Activated CD4-positive, alpha-beta memory T cell treated with anti-CD3 and anti-CD28 coated beads, Interleukin-2, amount 10 ng/mL, durations not matched to agents 7 days and 5 days (primary cell): ENCODE results near the gene CAMSAP2. TPM values are rescaled to one million over a fixed set of nuclear protein-coding genes. Genes with fewer than 3 reads are reported as not detected.
"Not testable (repeated sequence)": the region's sequence is repeated elsewhere in the genome, so short reads cannot be mapped to it uniquely, and the experiment has no call there.

Experiments used
- CTCF ChIA-PET: fragments of 350-600 bp; sonication (Branson Sonifier 250); formaldehyde crosslinking; loops from one replicate; lab custom pipeline; 2021; ENCODE audit warnings: antibody characterized with exemption, inconsistent platforms; lab: Charles Lee
- POLR2A ChIA-PET: fragments of 350-600 bp; sonication (Branson Sonifier 250); formaldehyde crosslinking; loops from one replicate; lab custom pipeline; 2021; ENCODE audit warnings: antibody characterized with exemption; lab: Charles Lee
- DNase-seq: peaks from one replicate; pipeline ENCODE4 v3.0.0-alpha.2; 2020
- H3K27ac Mint-ChIP-seq: one replicate; pipeline ENCODE4 v1.8.0; 2021; ENCODE audit warnings: mild to moderate bottlenecking, mixed read lengths
- H3K27me3 Mint-ChIP-seq: one replicate; pipeline ENCODE4 v1.8.0; 2021; ENCODE audit warnings: mixed read lengths
- H3K36me3 Mint-ChIP-seq: one replicate; pipeline ENCODE4 v1.8.0; 2021; ENCODE audit warnings: low read depth, mixed read lengths
- H3K4me1 Mint-ChIP-seq: one replicate; pipeline ENCODE4 v1.8.0; 2021; ENCODE audit warnings: mixed read lengths
- H3K4me3 Mint-ChIP-seq: one replicate; pipeline ENCODE4 v1.8.0; 2021; ENCODE audit warnings: mild to moderate bottlenecking, mixed read lengths
- H3K9me3 Mint-ChIP-seq: one replicate; pipeline ENCODE4 v1.8.0; 2021; ENCODE audit warnings: mixed read lengths
- total RNA-seq, 2 experiments: library from RNA; stranded (reverse); gene quantifications; one replicate each; pipeline ENCODE4 v1.2.3, GENCODE V29; 2021

CAMSAP2 gene
- total RNA-seq, 2 experiments from 2014 or later: 0.65 to 0.78 TPM

DNA sequence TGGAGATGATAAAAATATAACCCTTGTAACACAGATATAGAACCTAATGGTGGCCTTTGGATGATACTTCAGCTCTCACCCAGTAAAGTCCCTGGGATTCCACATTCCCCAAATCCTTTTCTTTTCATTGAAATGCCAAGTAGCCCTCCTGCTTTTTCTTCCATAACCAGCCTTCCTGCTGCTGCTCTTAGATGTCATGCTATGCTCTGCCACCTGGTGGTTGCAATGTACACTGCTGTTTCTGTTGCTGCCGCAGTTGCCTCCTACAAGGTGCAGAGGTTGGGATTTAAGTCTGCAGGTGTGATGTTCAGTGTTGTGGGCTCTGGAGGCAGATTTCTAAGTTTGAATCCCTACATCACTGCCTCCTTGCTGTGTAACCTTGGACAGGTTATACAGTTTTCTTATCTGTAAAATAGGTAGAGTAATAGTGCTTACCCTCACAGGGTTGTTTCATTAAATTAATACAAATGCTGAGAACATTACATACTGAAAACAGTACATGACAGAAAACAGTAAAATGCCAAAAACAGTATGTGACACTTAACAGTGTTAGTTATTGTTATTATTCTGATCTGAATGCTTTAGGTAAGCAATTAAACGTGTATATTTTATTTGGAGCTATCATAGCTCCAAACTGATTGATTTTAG is 64.3 kb downstream of the CAMSAP2 start:
- H3K27me3 Mint-ChIP-seq: peaks cover 21% of the 10 kb centered on the region
- H3K9me3 Mint-ChIP-seq: no peaks in the 10 kb centered on the region
- H3K4me1 Mint-ChIP-seq: no peaks in the 10 kb centered on the region
- no peak overlapping the region for H3K4me3 Mint-ChIP-seq
- POLR2A ChIA-PET: interaction anchor here (0.6 to 0.7 kb wide), 2 partner anchors 181 to 368 kb away, joined by 3 to 4 read pairs; no protein-coding TSS in a partner anchor
- CTCF ChIA-PET: interaction anchor here (0.8 to 4.8 kb wide), 13 partner anchors 9 to 316 kb away, joined by 3 to 109 read pairs (median 3); partner anchors contain the start of genes DDX59 and KIF14
- peak; percentile 75 for DNase-seq
- H3K27ac Mint-ChIP-seq: no peak overlapping the region
- H3K36me3 Mint-ChIP-seq: no peaks in the 10 kb centered on the region

DNA sequence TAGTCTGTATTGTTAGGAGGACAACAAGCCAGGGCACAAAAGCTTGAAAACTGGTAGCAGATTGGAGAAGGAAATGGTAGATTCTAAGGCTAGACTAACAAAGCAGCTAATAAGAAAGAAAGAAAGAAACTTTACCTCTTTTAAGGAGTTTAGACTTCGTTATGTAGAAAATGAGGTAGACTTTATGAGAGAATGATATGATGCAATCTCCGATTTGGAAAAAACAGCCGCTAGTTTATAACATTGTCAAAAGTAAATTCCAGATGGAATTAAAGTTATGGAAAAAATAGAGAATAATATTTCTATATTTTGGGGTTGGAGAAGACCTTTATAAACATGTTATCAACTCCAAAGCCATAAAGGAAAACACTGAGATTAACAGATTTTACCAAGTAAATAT is 67.0 kb downstream of the CAMSAP2 start:
- no peak for DNase-seq
- Mint-ChIP-seq H3K36me3 (no peaks in the 10 kb centered on the region), H3K27ac (no peak overlapping the region), H3K9me3 (no peaks in the 10 kb centered on the region), H3K4me3 (no peak overlapping the region), H3K4me1 (no peaks in the 10 kb centered on the region), H3K27me3 (peaks cover 13% of the 10 kb centered on the region)
- CTCF ChIA-PET: interaction anchor here (0.6 to 4.4 kb wide), 3 partner anchors 184 to 1163 kb away, joined by 3 to 45 read pairs (median 3); no protein-coding TSS in a partner anchor
- POLR2A ChIA-PET: no interaction called here

DNA sequence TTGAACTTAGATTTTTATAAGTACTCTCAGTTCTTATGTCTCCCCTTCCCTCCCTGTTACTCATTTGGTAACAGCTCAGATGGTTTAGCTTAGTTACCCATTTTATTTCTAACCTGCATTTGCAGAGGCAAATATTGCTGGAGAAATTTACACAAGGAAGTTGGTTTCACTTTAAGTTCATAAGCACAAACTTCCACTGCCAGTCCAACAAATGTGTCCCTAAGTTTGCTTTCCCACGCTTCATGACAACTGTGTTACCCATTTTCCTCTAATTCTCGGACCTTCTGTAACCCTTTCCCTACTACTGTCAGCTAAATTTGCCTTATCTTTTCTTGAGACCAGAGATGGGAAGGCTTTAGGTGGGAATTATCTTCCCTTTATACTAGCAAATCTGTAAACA is 70.2 kb downstream of the CAMSAP2 start:
- ChIA-PET POLR2A (no interaction called here), CTCF (interaction anchor here (4.4 kb wide), 1 partner anchor 187 kb away, joined by 45 read pairs; no protein-coding TSS in a partner anchor)
- H3K9me3 Mint-ChIP-seq: no peaks in the 10 kb centered on the region
- H3K27me3 Mint-ChIP-seq: peaks cover 13% of the 10 kb centered on the region
- no peak overlapping the region for H3K4me3 Mint-ChIP-seq
- DNase-seq: no peak
- H3K4me1 Mint-ChIP-seq: no peaks in the 10 kb centered on the region
- no peaks in the 10 kb centered on the region for H3K36me3 Mint-ChIP-seq
- H3K27ac Mint-ChIP-seq: no peak overlapping the region

DNA sequence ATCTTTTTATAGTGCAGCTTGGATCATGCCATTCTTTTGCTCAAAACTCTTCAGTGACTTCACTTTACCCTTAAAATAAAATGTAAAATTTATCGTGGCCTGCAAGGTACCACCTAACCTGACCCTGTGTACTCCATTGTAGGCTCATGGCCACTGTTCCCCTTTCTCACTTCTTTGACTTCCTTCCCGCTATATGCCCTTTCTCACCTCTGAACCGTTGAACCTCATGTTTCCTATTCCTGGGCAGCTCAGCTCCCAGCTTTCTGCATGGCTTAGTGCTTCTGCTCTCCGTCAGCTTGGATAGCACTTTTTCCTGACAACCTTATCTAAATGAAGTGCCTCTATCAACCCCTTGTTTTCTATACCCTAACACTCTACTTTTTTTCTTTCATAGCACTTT is 73.0 kb downstream of the CAMSAP2 start:
- POLR2A ChIA-PET: no interaction called here
- no peaks in the 10 kb centered on the region for H3K9me3 Mint-ChIP-seq
- CTCF ChIA-PET: no interaction called here
- no peaks in the 10 kb centered on the region for H3K4me1 Mint-ChIP-seq
- H3K4me3 Mint-ChIP-seq: no peak overlapping the region
- no peak for DNase-seq
- peaks cover 4% of the 10 kb centered on the region for H3K27me3 Mint-ChIP-seq
- no peaks in the 10 kb centered on the region for H3K36me3 Mint-ChIP-seq
- no peak overlapping the region for H3K27ac Mint-ChIP-seq

DNA sequence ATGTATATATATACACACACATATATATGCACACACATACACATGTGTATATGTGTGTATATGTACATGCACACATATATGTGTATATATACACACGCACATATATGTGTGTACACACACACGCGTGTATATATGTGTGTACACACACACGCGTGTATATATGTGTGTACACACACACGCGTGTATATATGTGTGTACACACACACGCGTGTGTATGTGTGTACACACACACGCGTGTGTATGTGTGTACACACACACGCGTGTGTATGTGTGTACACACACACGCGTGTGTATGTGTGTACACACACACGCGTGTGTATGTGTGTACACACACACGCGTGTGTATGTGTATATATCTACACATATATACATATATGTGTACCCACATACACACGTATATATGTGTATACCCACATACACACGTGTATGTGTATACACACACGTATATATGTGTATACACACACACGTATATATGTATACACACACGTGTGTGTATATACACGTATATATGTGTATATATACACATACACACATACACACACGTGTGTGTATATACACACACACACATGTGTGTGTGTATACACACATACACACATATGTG is 78.0 kb downstream of the CAMSAP2 start:
- DNase-seq, POLR2A ChIA-PET, H3K36me3 Mint-ChIP-seq, CTCF ChIA-PET, H3K27ac Mint-ChIP-seq, H3K27me3 Mint-ChIP-seq, H3K4me1 Mint-ChIP-seq, H3K4me3 Mint-ChIP-seq, H3K9me3 Mint-ChIP-seq: not testable (repeated sequence)

DNA sequence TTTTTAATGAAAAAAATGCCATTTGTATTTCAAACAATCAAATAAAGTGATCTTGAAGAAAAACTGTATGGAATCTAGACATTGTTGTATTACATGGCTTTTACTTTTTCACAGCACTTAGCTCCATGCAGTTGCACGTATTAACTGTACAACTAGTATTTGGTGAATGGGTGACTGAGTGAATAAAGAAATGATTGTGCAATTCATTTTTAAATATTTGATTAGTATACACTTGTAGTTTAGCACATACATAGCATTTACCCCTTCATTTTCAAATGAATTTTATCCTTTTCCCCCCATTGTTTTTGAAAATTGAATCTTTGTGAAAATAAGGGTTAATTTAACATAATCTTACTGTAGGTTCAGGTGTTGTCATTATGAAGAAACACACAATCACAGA is 79.6 kb downstream of the CAMSAP2 start:
- no peak for DNase-seq
- ChIA-PET POLR2A (no interaction called here), CTCF (no interaction called here)
- Mint-ChIP-seq H3K27ac (no peak overlapping the region), H3K36me3 (no peaks in the 10 kb centered on the region), H3K9me3 (no peaks in the 10 kb centered on the region), H3K4me1 (no peaks in the 10 kb centered on the region), H3K27me3 (no peaks in the 10 kb centered on the region), H3K4me3 (no peak overlapping the region)

DNA sequence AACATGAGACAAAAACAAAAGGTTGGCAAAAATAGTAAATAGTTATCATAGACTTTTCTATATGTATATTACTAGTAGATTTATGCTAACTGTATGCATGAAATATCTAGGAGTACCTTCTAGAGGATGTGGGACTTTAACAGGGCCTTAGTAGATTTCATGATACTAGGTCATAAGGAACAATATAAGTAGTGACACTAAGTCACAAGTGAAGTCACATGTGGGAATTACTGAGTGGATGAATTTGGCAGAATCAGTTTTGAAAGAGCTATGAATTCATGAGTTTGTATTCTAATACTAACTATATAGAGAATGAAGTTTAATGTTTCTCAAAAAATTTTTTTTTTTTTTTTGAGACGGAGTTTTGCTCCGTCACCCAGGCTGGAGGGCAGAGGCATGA is 81.0 kb downstream of the CAMSAP2 start:
- no peak for DNase-seq
- no peaks in the 10 kb centered on the region for H3K4me1 Mint-ChIP-seq
- no peaks in the 10 kb centered on the region for H3K9me3 Mint-ChIP-seq
- POLR2A ChIA-PET: no interaction called here
- CTCF ChIA-PET: no interaction called here
- no peak overlapping the region for H3K4me3 Mint-ChIP-seq
- no peak overlapping the region for H3K27ac Mint-ChIP-seq
- no peaks in the 10 kb centered on the region for H3K36me3 Mint-ChIP-seq
- peaks cover 3% of the 10 kb centered on the region for H3K27me3 Mint-ChIP-seq

DNA sequence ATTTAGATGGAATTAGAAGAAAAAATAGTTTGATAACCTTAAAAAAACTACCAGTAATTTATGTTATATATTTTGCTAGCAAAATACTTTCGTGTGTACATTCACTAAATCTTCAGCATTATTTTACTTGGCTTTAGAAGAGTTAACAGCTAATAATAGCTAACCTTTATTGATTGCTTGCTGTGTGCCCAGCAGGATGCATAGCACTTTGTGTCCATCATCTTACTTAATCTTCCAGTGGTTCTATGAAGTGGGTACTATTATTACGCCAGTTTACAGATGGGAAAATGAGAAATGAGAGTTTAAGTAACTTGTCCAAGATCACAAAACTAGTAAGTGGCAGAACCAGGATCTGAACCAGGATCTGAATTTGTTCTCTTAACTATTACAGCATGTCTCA is 92.4 kb downstream of the CAMSAP2 start:
- CTCF ChIA-PET: no interaction called here

DNA sequence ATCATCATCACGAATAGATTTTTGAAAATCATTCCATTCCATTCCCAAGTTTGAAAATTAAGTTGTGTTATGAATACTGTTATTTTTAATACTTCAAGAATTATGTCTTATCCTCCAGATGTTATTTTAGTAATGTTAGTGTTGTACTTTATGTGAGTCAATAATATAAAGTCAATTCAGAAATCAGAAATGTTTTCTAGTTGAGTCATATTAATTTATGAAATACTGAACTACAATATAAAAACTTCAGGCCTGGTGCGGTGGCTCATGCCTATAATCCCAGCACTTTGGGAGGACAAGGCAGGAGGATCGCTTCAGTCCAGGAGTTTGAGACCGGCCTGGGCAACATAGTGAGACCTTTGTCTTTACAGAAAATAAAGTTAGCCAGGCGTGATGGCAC is 95.7 kb downstream of the CAMSAP2 start:
- H3K27ac Mint-ChIP-seq: no peak overlapping the region
- H3K4me1 Mint-ChIP-seq: no peaks in the 10 kb centered on the region
- H3K9me3 Mint-ChIP-seq: no peaks in the 10 kb centered on the region
- H3K27me3 Mint-ChIP-seq: peaks cover 15% of the 10 kb centered on the region
- ChIA-PET POLR2A (no interaction called here), CTCF (no interaction called here)
- H3K4me3 Mint-ChIP-seq: no peak overlapping the region
- no peak for DNase-seq
- H3K36me3 Mint-ChIP-seq: no peaks in the 10 kb centered on the region

More for the DNA sequence above, 92.4 kb downstream of the CAMSAP2 start:
- Mint-ChIP-seq H3K4me1 (no peaks in the 10 kb centered on the region), H3K36me3 (no peaks in the 10 kb centered on the region), H3K27me3 (peaks cover 10% of the 10 kb centered on the region), H3K27ac (no peak overlapping the region), H3K9me3 (no peaks in the 10 kb centered on the region), H3K4me3 (no peak overlapping the region)
- no peak for DNase-seq
- POLR2A ChIA-PET: no interaction called here

DNA sequence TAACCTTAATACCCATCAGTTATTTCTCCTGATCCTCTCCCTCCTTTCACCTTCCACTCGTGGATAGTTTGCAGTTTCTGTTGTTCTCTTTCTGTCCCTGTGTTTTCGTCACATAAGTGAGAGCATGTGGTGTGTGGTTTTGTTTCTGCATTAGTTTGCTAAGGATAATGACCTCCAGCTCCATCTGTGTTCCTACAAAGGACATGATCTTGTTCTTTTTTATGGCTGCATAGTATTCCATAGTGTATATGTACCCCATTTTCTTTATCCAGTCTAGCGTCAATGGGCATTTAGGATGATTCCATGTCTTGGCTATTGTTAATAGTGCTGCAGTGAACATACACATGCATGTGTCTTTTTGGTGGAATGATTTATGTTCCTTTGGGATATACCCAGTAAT is 97.5 kb downstream of the CAMSAP2 start:
- ChIA-PET CTCF (interaction anchor here (0.6 to 1.2 kb wide), 2 partner anchors 214 to 339 kb away, joined by 3 to 8 read pairs; no protein-coding TSS in a partner anchor), POLR2A (no interaction called here)
- H3K27me3 Mint-ChIP-seq: peaks cover 7% of the 10 kb centered on the region
- H3K36me3 Mint-ChIP-seq: no peaks in the 10 kb centered on the region
- no peaks in the 10 kb centered on the region for H3K9me3 Mint-ChIP-seq
- H3K4me3 Mint-ChIP-seq: no peak overlapping the region
- no peak overlapping the region for H3K27ac Mint-ChIP-seq
- no peaks in the 10 kb centered on the region for H3K4me1 Mint-ChIP-seq
- DNase-seq: no peak

DNA sequence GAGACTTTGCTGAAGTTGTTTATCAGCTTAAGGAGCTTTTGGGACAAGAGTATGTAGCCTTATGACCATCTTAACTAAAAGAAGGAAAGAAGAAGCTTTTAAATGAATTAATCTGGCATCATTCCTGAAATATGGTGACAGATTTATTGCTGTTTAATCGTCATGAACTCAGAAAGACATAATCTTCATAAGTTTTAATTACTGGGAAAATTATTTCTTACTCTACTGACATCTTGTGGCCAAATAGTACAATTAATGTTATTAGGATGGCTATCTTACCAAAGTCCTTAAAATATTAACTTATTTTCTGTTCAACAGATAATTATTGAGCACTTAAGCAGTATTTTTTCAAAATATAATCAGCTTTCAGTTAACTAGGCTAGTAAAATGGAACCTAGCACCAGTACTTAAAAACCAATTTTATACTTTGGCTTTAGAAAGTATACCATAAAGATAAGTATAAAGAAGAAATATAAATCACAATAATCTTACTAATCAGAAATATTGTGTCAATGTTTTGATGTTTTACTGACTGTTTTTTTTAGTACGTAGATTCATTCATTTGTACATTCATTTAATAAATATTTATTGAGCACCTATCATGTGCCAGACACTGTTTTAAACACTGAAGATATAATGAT is 99.4 kb downstream of the CAMSAP2 start:
- Mint-ChIP-seq H3K27ac (no peak overlapping the region), H3K9me3 (no peaks in the 10 kb centered on the region), H3K36me3 (no peaks in the 10 kb centered on the region), H3K4me1 (no peaks in the 10 kb centered on the region), H3K4me3 (no peak overlapping the region), H3K27me3 (peaks cover 7% of the 10 kb centered on the region)
- no peak for DNase-seq
- CTCF ChIA-PET: interaction anchor here (0.9 to 1.3 kb wide), 2 partner anchors 14 to 217 kb away, joined by 4 read pairs; no protein-coding TSS in a partner anchor
- POLR2A ChIA-PET: no interaction called here

DNA sequence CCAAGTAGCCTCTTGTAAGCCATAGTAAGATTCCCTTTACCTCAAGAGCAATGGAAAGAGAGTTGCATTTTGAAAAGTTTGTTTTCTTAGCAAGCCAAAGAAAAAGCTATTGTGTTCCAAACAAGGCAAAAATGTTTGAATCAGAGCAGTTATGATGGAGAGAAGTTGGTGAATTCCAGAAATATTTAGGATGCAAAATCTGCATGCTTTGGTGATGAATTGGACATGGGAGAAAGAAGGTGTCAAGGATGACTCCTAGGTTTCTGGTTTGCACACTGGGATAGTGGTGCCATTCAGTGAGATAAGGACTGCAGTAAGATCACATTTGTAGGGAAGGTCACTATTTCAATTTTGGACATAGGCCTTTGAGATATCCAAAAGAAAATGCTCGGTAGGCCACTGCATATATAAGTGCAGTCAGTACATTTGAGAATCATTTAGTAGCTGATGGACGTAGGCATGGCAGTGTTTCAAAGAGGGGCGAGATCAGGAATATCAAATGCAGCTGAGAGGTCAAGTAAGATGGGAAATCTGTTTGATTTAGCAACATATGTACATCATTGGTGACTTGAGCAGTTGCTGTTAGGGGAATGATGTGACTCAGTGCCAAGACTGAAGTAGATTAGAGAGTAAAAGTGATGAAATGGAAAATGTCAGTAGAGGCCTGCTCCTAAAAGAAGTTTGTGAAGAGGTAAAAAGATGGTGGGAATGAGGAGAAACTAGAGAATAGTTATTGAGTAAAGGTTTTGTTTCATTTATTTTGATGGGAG is 100.2 kb downstream of the CAMSAP2 start:
- H3K27me3 Mint-ChIP-seq: peaks cover 7% of the 10 kb centered on the region
- no peak overlapping the region for H3K4me3 Mint-ChIP-seq

DNA sequence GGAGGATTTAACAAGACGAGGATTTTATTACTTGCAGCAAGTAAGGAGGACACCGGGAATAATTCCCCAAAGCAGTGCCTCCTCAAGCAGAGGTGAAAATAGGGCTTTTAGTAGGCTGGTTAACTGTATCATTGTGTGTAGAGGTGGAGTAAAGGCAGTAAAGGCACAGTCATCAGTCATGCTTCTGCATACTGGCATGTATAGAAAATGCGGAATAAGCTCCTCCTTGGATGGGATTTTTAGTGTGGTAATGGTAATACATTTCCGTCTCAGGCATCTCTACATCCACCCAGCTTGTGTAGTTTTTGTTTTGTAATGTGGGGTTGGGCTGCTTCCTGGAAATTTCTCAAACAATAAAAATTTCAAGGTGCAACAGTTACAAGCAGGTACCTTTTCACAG is 106.7 kb downstream of the CAMSAP2 start:
- Mint-ChIP-seq H3K27ac (no peak overlapping the region), H3K36me3 (no peaks in the 10 kb centered on the region), H3K9me3 (no peaks in the 10 kb centered on the region), H3K4me1 (no peaks in the 10 kb centered on the region), H3K4me3 (no peak overlapping the region), H3K27me3 (peaks cover 15% of the 10 kb centered on the region)
- no peak for DNase-seq
- CTCF ChIA-PET: no interaction called here
- POLR2A ChIA-PET: no interaction called here

More for the DNA sequence above, 100.2 kb downstream of the CAMSAP2 start:
- ChIA-PET POLR2A (no interaction called here), CTCF (interaction anchor here (0.7 to 1.3 kb wide), 3 partner anchors 218 to 1730 kb away, joined by 3 to 4 read pairs (median 4); no protein-coding TSS in a partner anchor)
- no peaks in the 10 kb centered on the region for H3K36me3 Mint-ChIP-seq
- H3K4me1 Mint-ChIP-seq: no peaks in the 10 kb centered on the region
- no peak overlapping the region for H3K27ac Mint-ChIP-seq
- no peak for DNase-seq
- no peaks in the 10 kb centered on the region for H3K9me3 Mint-ChIP-seq
